GM12872 (cell line): ENCODE measurements around the gene CPA5.

ENCODE experiments used
- CTCF ChIP-seq: IDR thresholded peaks from 3 replicates; pipeline ENCODE4 v1.5.1; 2011; ENCODE audit warnings: low read depth, mild to moderate bottlenecking, low read length, moderate library complexity; ENCODE audit not compliant: insufficient read depth

The CPA5 gene

GRCh38 chr7:130363026-130363847 is 18.6 kb downstream of the CPA5 start:
- TF ChIP-seq CTCF = no peak

GRCh38 chr7:130364451-130364850 is 19.8 kb downstream of the CPA5 start:
- no peak for TF ChIP-seq CTCF

- TF ChIP-seq CTCF = no peak
These were observed 20.5 kb downstream of the CPA5 start for GRCh38 chr7:130365088-130365487.

- TF ChIP-seq CTCF = no peak
These were observed 21.2 kb downstream of the CPA5 start for GRCh38 chr7:130365511-130366441.

- no peak for TF ChIP-seq CTCF
These were observed 21.9 kb downstream of the CPA5 start for GRCh38 chr7:130366564-130366963.

- no peak for TF ChIP-seq CTCF
These were observed 22.6 kb downstream of the CPA5 start for GRCh38 chr7:130367088-130367755.
